Activated T-cell treated with anti-CD3 and anti-CD28 coated beads, Interleukin-2, amount 50 U/mL, for 1 hour (primary cell): ENCODE data around the gene ATXN1.

Experiments
- DNase-seq: peaks from one replicate; pipeline ENCODE4 v3.0.0-alpha.2; 2020

ATXN1 gene

DNA sequence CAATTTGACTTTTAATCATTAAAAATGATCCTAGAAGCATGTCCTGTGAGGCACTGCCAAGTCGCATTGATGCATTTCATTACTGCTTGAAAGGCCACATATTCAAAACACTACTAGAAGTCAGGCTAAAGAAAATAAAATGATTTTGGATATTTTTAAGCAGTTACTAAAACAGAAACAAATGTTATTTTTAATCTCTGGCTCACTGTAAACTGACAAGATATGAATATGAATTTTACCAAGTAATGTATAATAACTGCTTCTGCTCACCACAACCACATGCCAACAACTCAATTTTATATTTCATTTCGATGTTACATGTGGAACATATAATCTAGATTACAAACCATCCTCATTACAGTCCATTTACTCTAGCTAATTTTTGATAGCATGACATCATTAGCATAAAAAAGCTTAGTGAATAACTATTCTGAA is 90.6 kb downstream of the ATXN1 start:
- DNase-seq: no peak

- DNase-seq: no peak
These were observed 91.1 kb downstream of the ATXN1 start for GRCh38 chr6:16670183-16670582.

GRCh38 chr6:16669227-16669626 is 92.0 kb downstream of the ATXN1 start:
- peak; percentile 56 for DNase-seq

- no peak for DNase-seq
These were observed 93.8 kb downstream of the ATXN1 start for GRCh38 chr6:16667509-16667908.

GRCh38 chr6:16665992-16666391 is 95.3 kb downstream of the ATXN1 start:
- DNase-seq: no peak

- no peak for DNase-seq
These were observed 96.1 kb downstream of the ATXN1 start for GRCh38 chr6:16665182-16665581.

GRCh38 chr6:16663901-16664300 is 97.4 kb downstream of the ATXN1 start:
- no peak for DNase-seq

DNA sequence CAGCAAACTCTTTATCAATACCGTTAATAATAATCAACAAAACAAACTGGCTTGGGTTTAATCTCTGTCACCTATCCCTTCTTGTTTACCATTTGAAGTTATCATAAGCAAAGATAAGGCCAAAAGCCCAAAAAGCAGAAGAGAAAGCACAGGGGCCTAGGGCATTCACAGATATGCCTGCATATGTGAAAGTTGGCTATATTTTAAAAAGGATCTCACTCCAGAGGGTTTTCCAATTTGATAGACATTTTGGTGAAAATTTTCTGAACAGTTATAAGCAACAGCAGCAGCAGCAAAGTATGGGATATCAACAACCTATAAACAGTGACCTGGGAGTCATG is 101.1 kb downstream of the ATXN1 start:
- DNase-seq: no peak

DNA sequence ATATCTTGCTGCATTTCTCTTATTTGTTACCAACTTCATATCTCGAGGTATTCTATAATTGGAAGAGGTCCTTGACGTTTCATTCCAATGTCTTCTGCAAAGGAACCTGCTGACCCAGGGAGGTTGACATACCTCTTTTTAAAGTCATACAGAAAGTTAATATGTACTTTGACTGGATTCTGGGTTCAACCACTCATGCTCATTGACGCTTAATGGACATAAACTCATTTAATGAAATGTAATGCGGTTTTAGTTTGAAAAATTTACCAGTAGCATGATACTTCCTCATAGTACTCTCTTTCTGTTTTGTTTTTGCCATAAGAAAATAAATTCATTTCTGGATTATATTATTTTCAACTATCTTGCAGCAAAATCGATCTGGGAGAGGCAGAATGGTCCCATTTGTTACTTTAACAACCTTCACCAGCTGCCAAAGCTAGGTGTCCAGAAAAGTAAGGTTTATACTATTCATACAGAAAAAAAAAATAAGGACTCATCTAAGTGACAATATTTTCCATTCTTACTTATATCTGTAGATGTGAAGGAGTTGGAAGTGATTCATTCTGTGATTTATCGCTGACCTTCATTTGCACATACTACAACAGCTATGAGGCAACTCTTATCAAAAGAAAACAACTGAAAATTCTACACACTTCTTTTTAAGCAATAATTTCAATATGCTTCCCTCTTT is 101.6 kb downstream of the ATXN1 start:
- DNase-seq: no peak

DNA sequence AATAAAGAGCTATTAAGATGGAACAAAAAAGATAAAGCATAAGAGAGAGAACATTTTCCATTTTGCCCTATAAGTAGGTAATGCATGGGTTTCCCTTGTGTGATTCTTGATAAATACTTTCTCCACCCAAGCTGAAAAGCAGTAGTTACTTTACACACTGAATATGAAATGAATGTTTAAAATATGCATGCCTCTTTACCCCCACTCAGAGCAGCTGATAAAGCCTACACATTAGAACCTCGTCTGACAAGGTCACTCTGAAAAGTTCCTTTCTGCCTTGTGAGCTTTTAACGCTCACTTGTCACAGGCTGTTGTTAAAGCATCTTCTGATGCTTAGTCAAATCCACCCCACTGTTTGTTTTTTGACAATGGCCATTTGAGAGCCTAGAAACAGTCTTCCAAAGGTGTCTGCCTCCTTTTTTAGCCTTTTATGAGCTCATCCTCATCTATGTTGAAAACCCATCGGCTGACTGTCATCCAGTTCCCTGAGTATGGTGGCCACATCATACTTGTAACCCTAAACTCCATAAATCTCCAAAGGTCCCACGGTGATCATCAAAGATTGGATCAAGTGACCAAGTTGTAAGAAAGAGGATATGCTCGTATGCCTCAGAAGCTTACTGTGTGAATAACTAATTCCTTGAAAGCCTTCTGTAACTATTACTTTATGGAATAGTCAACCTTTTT is 102.8 kb downstream of the ATXN1 start:
- no peak for DNase-seq

DNA sequence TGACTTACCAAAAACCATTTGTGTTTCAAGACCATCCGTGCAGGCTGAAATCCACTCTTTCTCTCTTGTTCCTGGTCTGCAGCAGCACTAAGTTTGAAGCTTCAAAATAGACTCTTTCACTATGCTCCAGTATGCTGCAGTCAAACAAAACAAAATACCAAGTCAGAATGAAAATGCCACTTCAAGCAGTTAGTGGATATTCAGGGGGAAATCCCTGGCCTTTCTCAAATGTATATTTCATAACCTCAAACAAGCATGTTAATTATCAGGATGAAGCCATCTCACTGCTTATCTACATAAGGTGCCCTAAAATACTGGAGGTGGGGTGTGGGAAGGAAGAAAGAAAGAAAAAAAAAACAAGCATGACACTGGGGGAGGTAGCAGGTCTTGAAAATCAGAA is 103.5 kb downstream of the ATXN1 start:
- DNase-seq: no peak

GRCh38 chr6:16656451-16656850 is 104.8 kb downstream of the ATXN1 start:
- no peak for DNase-seq

DNA sequence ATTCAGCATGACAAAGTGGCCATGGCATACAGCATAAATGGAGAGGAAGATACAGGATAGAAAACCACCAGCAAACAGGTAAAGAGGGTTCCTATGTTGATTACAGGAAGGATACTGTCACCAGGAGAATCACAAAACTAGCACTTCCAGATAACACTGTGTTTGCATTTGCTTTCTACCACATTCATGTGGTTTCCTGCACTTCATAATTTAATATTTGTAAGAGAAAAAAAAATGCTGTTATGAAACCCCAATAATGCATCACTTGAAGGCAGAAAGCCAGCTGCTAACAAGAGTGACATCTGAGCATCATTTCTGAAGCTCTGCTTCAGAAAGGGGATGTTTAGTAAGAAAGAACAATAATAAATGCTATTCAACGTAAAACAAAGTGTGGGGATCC is 106.6 kb downstream of the ATXN1 start:
- no peak for DNase-seq

GRCh38 chr6:16653226-16653625 is 108.0 kb downstream of the ATXN1 start:
- no peak for DNase-seq

DNA sequence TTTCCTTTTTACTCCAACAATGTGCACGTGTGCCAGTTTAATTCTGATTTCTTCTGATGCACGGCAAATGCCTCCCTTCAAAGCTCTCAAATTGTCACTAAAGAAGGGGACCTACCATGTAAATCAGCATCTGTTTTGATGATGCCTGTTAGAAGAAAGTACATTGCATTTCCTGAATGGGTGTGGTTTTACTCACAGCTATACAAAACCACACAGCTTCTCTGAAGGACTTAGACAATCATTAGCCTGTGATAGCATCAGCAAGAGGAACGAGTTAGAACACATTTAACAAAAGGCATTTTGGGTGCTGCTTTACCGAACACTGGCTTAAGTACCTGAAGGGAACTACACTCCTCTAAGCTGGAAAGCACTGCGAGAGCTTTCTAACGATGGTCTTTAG is 109.4 kb downstream of the ATXN1 start:
- no peak for DNase-seq

GRCh38 chr6:16649890-16650289 is 111.4 kb downstream of the ATXN1 start:
- no peak for DNase-seq

- DNase-seq: no peak
These were observed 112.0 kb downstream of the ATXN1 start for GRCh38 chr6:16649241-16649640.

GRCh38 chr6:16648003-16648402 is 113.3 kb downstream of the ATXN1 start:
- DNase-seq: no peak

DNA sequence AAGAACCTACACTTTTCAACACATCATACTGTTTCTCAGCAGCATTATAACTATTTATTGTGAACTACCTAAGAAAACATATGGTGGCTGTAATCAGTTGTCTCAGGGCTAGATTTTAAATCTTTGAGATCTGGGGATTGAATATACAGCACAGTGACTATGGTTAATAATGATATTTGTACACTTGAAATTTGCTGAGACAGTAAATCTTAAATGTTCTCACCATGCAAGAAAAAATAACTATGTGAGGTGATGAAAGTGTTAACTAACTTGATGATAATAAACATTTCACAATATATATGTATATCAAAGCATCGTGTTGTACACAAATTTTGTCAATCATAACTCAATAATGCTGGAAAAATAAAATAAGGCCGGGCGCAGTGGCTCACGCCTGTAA is 113.8 kb downstream of the ATXN1 start:
- no peak for DNase-seq

DNA sequence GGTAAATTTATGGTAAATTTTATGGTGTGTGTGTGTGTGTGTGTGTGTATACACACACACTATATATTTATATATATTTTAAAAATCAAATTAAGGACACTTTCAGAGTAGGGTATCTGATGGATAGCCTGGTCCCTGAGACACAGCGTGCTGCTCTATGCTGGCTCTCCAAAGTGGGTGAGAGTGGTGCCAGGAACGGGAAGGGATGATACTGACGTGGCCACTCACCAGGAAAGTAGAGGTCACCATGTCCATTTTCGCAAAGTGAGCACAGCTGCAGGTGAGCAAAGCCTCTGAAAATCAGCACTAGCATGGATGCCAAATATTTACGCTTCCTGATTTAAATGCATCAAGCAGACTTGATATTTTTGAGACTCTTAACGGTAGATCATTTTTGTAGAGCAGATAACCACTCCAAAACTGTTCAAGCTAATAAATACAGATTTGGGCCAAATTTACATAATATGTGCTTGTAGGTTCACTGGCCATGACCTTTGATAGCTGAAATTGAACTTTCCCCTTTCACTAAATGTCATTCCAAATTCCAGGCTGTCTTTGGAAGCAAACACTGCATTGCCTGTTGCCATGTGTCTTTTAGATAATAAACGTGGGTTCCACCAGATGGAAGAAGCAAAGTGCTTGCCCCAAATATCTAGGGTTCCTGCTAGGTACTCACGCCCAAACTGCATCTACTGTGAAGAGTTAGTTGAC is 116.6 kb downstream of the ATXN1 start:
- DNase-seq: no peak

DNA sequence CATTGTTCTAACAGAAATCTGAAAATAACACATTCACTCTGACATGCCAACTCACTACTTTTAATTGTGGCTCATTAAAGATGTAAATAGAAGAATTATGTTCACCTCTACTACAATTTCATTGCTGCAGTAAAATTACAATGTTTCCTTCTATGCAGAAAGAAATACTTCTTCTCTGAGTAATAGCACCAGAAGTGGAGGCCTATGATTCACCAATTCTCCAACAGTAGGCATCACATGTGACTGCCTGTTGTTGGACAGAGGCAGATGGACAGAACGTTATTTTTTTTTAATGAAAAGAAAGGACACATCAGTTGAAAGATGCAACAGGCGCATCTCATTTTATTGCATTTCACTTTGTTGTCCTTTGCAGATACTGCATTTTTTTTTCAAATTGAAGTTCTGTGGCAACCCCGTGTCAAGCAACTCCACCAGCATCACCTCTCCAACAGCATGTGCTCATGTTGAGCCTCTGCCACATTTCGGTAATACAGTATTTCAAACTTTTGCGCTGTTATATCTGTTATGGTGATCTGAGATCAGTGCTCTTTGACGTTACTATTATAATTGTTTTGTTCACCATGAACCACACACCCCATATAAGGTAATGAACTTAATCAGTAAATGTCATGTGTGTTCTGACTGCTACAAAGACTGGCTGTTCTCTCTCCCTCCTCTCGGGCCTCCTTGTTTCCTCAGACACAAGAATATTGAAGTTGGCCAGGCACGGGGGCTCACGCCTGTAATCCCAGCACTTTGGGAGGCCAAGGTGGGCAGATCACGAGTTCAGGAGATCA is 121.4 kb downstream of the ATXN1 start:
- DNase-seq: no peak

DNA sequence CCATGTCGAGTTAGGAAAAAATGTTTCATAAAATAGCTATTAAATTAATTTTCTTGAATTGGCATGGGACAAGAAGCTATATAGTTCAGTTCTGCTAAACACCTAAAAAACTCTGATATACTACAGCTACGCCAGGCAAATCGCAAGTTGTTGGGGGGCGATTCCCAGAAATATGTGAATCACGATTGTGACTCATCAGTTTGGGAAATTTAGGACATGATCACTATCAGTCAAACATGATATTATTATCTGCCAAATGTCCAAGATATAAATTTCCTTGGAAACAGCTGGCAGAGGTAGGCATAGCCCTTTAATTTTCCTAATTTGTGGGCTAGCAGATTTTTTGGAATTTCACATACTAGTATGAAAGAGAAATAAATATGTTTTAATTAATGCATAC is 123.6 kb downstream of the ATXN1 start:
- DNase-seq: no peak

GRCh38 chr6:16635810-16636602 is 125.3 kb downstream of the ATXN1 start:
- no peak for DNase-seq
